NCI-H748 treated with DMSO at 0.1 percent for 48 hours (cell line): ENCODE data around the gene SELENON.
A peak's percentile ranks its signal among the peaks of the same experiment; 100 is the strongest.
"Not testable (repeated sequence)": the region's sequence is repeated elsewhere in the genome, so short reads cannot be mapped to it uniquely, and the experiment has no call there.

ENCODE experiments used
- DNase-seq: peaks from one replicate; lab custom pipeline; 2025; lab: John Stamatoyannopoulos, UW

Gene SELENON

GRCh38 chr1:25831569-25832196 is 31.7 kb downstream of the SELENON start:
- DNase-seq: no peak

- no peak for DNase-seq
Observed at GRCh38 chr1:25832336-25833037, 32.5 kb downstream of the SELENON start.

GRCh38 chr1:25833158-25833557 is 33.2 kb downstream of the SELENON start:
- no peak for DNase-seq

- DNase-seq: no peak
Observed at GRCh38 chr1:25834894-25835293, 34.9 kb downstream of the SELENON start.

GRCh38 chr1:25836695-25837094 is 36.7 kb downstream of the SELENON start:
- DNase-seq: no peak

- DNase-seq: no peak
Observed at GRCh38 chr1:25837262-25837875, 37.4 kb downstream of the SELENON start.

GRCh38 chr1:25839808-25840207 is 39.8 kb downstream of the SELENON start:
- not testable (repeated sequence) for DNase-seq

GRCh38 chr1:25843483-25843882 is 43.5 kb downstream of the SELENON start:
- no peak for DNase-seq

- no peak for DNase-seq
Observed at GRCh38 chr1:25844536-25845337, 44.7 kb downstream of the SELENON start.

GRCh38 chr1:25845664-25846063 is 45.7 kb downstream of the SELENON start:
- no peak for DNase-seq

- DNase-seq: no peak
Observed at GRCh38 chr1:25847929-25848328, 47.9 kb downstream of the SELENON start.

- no peak for DNase-seq
Observed at GRCh38 chr1:25848531-25848930, 48.5 kb downstream of the SELENON start.

- DNase-seq: no peak
Observed at GRCh38 chr1:25854554-25854953, 54.6 kb downstream of the SELENON start.

GRCh38 chr1:25856856-25857255 is 56.9 kb downstream of the SELENON start:
- DNase-seq: no peak

GRCh38 chr1:25858494-25858893 is 58.5 kb downstream of the SELENON start:
- DNase-seq: no peak

GRCh38 chr1:25858906-25859789 is 59.2 kb downstream of the SELENON start, which contains the start of gene AUNIP:
AUNIP (minus strand) TSS chr1:25859457; CDS start chr1:25859357, 100 bp downstream.
- DNase-seq: peak; percentile 51

- no peak for DNase-seq
Observed at GRCh38 chr1:25861316-25862286, 61.6 kb downstream of the SELENON start.

- no peak for DNase-seq
Observed at GRCh38 chr1:25862785-25863485, 62.9 kb downstream of the SELENON start.

- DNase-seq: no peak
Observed at GRCh38 chr1:25863486-25864262, 63.7 kb downstream of the SELENON start.
